A673 (cell line): Measurements from ENCODE around the gene ZNF8. TPM values are rescaled to one million over a fixed set of nuclear protein-coding genes. Genes with fewer than 3 reads are reported as not detected.

Experiments
- BruUV-seq: library from RNA; stranded (reverse); fragments of 400-500 nt; replicated peaks from 2 replicates; lab custom pipeline; 2021; lab: Mats Ljungman, UMichigan
- CTCF ChIA-PET: fragments of 300-600 bp; sonication (Branson Sonifier 250); formaldehyde crosslinking; loops from one replicate; lab custom pipeline; 2022; ENCODE audit warnings: antibody characterized with exemption; lab: Charles Lee
- POLR2A ChIA-PET: fragments of 300-600 bp; sonication (Branson Sonifier 250); formaldehyde crosslinking; loops from one replicate; lab custom pipeline; 2022; ENCODE audit warnings: antibody characterized with exemption; ENCODE audit not compliant: low non-redundant PET; lab: Charles Lee
- DNase-seq: peaks from one replicate; pipeline ENCODE4 v3.0.0-alpha.2; 2015; ENCODE audit warnings: low spot score
- H3K27ac ChIP-seq: fragments of 200-600 bp; sonication (generic); 2 replicates; pipeline ENCODE4 v1.5.1; 2016; ENCODE audit warnings: mixed run types, low read depth, mild to moderate bottlenecking, mixed read lengths, antibody characterized with exemption, low read length; ENCODE audit not compliant: poor library complexity, severe bottlenecking
- H3K27me3 ChIP-seq: fragments of 200-600 bp; sonication (generic); replicated peaks from 2 replicates; pipeline ENCODE4 v1.6.1; 2017; ENCODE audit warnings: mixed run types, low read depth, mild to moderate bottlenecking, mixed read lengths, antibody characterized with exemption, low read length; ENCODE audit not compliant: insufficient read depth, poor library complexity
- H3K36me3 ChIP-seq: fragments of 200-600 bp; sonication (generic); 2 replicates; pipeline ENCODE4 v1.6.1; 2016; ENCODE audit warnings: mixed run types, mild to moderate bottlenecking, mixed read lengths, antibody characterized with exemption, low read length; ENCODE audit not compliant: insufficient read depth, poor library complexity, severe bottlenecking
- H3K4me1 ChIP-seq: fragments of 200-600 bp; sonication (generic); 2 replicates; pipeline ENCODE4 v1.6.1; 2017; ENCODE audit warnings: mixed run types, mild to moderate bottlenecking, mixed read lengths, antibody characterized with exemption, low read length; ENCODE audit not compliant: insufficient read depth, poor library complexity, severe bottlenecking
- H3K4me3 ChIP-seq: fragments of 200-600 bp; sonication (generic); 2 replicates; pipeline ENCODE4 v1.5.1; 2016; ENCODE audit warnings: low read depth, mixed run types, mild to moderate bottlenecking, mixed read lengths, low read length; ENCODE audit not compliant: poor library complexity, severe bottlenecking
- H3K9me3 ChIP-seq: fragments of 200-600 bp; sonication (generic); 2 replicates; pipeline ENCODE4 v1.6.1; 2016; ENCODE audit warnings: mixed run types, low read depth, mild to moderate bottlenecking, mixed read lengths, antibody characterized with exemption, low read length; ENCODE audit not compliant: poor library complexity, severe bottlenecking
- CTCF ChIP-seq: fragments of 300-800, 200-600 bp; sonication (generic); conservative IDR thresholded peaks from 2 replicates; pipeline ENCODE4 v1.5.1; 2017; ENCODE audit warnings: low read depth, mild to moderate bottlenecking, antibody characterized with exemption, low read length, moderate library complexity, mixed read lengths
- EZH2 ChIP-seq: fragments of 200-600 bp; sonication (generic); IDR thresholded peaks from 2 replicates; pipeline ENCODE4 v1.6.1; 2017; ENCODE audit warnings: borderline replicate concordance, low read depth, mild to moderate bottlenecking, mixed read lengths, antibody characterized with exemption, low read length; ENCODE audit not compliant: poor library complexity, severe bottlenecking
- intact Hi-C: fragments of 100-400 bp; cut with micrococcal nuclease; formaldehyde crosslinking; loops from one replicate; pipeline ENCODE4 v1.10.0; 2022; ENCODE audit not compliant: unreplicated experiment
- total RNA-seq: library from RNA; stranded (reverse); gene quantifications from 2 replicates; pipeline ENCODE4 v1.2.3, GENCODE V29; 2021

Gene ZNF8
- total RNA-seq, 1 experiment from 2014 or later, result 11.9 TPM

DNA sequence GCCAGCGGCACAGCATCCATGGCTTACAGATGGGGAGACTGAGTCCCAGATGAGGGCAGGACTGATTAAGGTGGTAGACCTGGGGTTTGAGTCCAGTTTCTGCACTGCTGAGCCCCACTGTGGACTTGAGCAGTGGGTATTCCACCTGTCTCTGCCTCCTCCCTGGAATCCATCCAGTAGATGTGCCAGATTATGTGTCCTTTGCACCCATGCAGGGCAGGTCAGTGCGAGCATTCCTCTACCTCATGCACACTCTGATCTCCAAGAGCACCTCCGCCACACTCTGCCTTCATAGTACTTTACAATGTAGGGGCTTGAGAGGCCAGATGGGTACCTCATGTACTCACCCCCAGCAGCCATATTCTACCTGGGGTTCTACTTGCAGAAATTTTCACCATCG lies 58.1 kb downstream of the ZNF8 start:
- Histone ChIP-seq H3K27ac (no peak overlapping the region), H3K27me3 (no peaks in the 10 kb centered on the region), H3K4me1 (no peaks in the 10 kb centered on the region), H3K9me3 (no peaks in the 10 kb centered on the region), H3K4me3 (no peak overlapping the region), H3K36me3 (peaks cover 7% of the 10 kb centered on the region)
- no peak for TF ChIP-seq EZH2
- no peak for TF ChIP-seq CTCF
- no peak for DNase-seq
- BruUV-seq, result no TSS peak
- ChIA-PET CTCF (no interaction called here), POLR2A (no interaction called here)
- intact Hi-C loops, result no loop called here

DNA sequence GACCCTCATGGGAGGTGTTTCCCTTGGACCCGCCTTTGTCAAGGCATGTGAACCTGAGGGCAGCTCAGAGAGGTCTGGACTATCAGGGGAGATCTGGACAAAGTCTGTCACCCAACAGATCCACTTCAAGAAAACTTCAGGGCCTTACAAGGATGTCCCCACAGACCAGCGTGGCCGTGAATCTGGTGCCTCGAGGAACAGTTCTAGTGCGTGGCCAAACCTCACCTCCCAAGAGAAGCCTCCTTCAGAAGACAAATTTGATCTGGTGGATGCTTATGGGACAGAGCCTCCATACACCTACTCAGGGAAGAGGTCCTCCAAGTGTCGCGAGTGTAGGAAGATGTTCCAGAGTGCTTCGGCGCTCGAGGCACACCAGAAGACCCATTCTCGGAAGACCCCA lies 59.6 kb downstream of the ZNF8 start:
- H3K36me3 ChIP-seq, result peaks cover 7% of the 10 kb centered on the region
- CTCF ChIA-PET, result no interaction called here
- intact Hi-C loops, result no loop called here
- H3K4me3 ChIP-seq, result no peak overlapping the region
- no TSS peak for BruUV-seq
- no peaks in the 10 kb centered on the region for H3K4me1 ChIP-seq
- no peaks in the 10 kb centered on the region for H3K27me3 ChIP-seq
- no peak for DNase-seq
- TF ChIP-seq CTCF (no peak), EZH2 (no peak)
- no peaks in the 10 kb centered on the region for H3K9me3 ChIP-seq
- no peak overlapping the region for H3K27ac ChIP-seq
- POLR2A ChIA-PET, result no interaction called here

DNA sequence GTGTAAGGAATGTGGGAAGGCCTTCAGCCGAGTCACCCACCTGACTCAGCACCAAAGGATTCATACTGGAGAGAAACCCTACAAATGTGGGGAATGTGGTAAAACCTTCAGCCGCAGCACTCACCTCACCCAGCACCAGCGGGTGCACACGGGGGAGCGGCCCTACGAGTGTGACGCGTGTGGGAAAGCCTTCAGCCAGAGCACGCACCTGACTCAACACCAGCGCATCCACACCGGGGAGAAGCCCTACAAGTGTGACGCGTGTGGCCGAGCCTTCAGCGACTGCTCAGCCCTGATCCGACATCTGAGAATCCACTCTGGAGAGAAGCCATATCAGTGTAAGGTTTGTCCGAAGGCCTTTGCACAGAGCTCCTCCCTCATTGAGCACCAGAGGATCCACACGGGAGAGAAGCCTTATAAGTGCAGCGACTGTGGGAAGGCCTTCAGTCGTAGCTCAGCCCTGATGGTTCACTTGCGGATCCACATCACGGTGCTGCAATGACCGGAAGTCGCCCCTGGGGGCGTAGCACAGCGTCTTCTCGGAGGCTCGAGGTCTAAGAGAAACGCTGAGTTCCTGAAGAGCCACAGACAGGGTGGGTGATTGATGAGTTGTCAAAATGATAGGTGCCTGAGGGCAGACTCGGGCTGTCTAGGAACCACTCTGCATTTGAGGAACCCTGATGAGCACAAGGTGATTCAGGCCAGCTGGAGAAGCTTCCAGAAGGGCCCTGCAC lies 60.2 kb downstream of the ZNF8 start:
- CTCF ChIA-PET, result no interaction called here
- POLR2A ChIA-PET, result no interaction called here
- Histone ChIP-seq H3K36me3 (peaks cover 7% of the 10 kb centered on the region), H3K4me3 (no peak overlapping the region), H3K4me1 (no peaks in the 10 kb centered on the region), H3K27me3 (no peaks in the 10 kb centered on the region), H3K27ac (no peak overlapping the region), H3K9me3 (no peaks in the 10 kb centered on the region)
- TF ChIP-seq EZH2, result no peak
- TF ChIP-seq CTCF, result 0 out of 2 replicates have a peak, but pooled peaks have one; percentile 20
- DNase-seq, result no peak
- intact Hi-C loops, result no loop called here
- BruUV-seq, result no TSS peak
